Measurements from ENCODE around the gene MOV10. TPM values are rescaled to one million over a fixed set of nuclear protein-coding genes. Genes with fewer than 3 reads are reported as not detected.
A peak's percentile ranks its signal among the peaks of the same experiment; 100 is the strongest.

MOV10 gene
- total and polyA plus RNA-seq, 9 of the 15 experiments (the other 6 are each of a cell fraction or from before 2014, with no cell fraction given), result 16.7 to 105 (median 49.5) TPM

- Histone ChIP-seq H3K36me3 (ENCODE audit: control insufficient read depth, insufficient read depth, low read length) (peaks cover 35% of the 10 kb centered on the region), H3K79me2 (ENCODE audit: control insufficient read depth, insufficient read depth, low read length) (peaks cover 56% of the 10 kb centered on the region), H3K4me2 (ENCODE audit: insufficient read depth, low read length) (peak overlapping the region; percentile 85), H3K4me3 (peak overlapping the region; percentile 71), H3K9me1 (ENCODE audit: control insufficient read depth, insufficient read depth, low read length) (no peaks in the 10 kb centered on the region), H3K4me1 (replicated peaks in 1 of 2; ENCODE audit: control insufficient read depth in 2 of 2, insufficient read depth in 2 of 2, low read length in 2 of 2) (peaks cover 18 to 42% of the 10 kb centered on the region in 2 experiments), H3K9me3 (replicated peaks; ENCODE audit: control insufficient read depth, insufficient read depth, low read depth, low read length) (no peaks in the 10 kb centered on the region), H4K20me1 (replicated peaks; ENCODE audit: control insufficient read depth, insufficient read depth, low read length) (no peaks in the 10 kb centered on the region), H3K9ac (ENCODE audit: insufficient read depth in 1 of 2, low read depth in 2 of 2, low read length in 2 of 2) (peak overlapping the region; percentile 87 to 98), H3K27me3 (ENCODE audit: control insufficient read depth in 2 of 2, insufficient read depth in 2 of 2, low read length in 2 of 2) (no peaks in the 10 kb centered on the region), H3K27ac (ENCODE audit: extremely low read depth, low read depth, low read length) (peak overlapping the region; percentile 86), H2AFZ (ENCODE audit: low read depth, low read length) (peak overlapping the region; percentile 89)
- FAIRE-seq, result peak; percentile 29
- CTCF ChIA-PET (ENCODE audit: low intra/inter-chr PET ratio), result no interaction called here
- TSS peak; percentile 19 for BruUV-seq (replicated peaks)
- WGBS (ENCODE audit: insufficient coverage, low coverage, missing lambda C conversion rate), result 21% methylated on average over 7 of the region's 7 CpGs
- DNase-seq (ENCODE audit: extremely low read depth in 1 of 4, low spot score in 3 of 4), result no peak
- POLR2A ChIA-PET, result interaction anchor here (0.6 to 7.3 kb wide), 7 partner anchors 13 to 59 kb away, joined by 4 to 104 read pairs (median 30); no protein-coding TSS in a partner anchor
- ATAC-seq, result no peak
- in situ Hi-C loops (cut with MboI), result no loop called here
- intact Hi-C loops (cut with micrococcal nuclease), result no loop called here
- TF ChIP-seq LCOR (CRISPR knock-in tag; IDR thresholded peaks at IDR 0.05), result 0 out of 2 replicates have a peak, but pooled peaks have one; percentile 9
- no peak for TF ChIP-seq ZBTB34 (CRISPR knock-in tag; IDR thresholded peaks at IDR 0.05)
- TF ChIP-seq FOXP1 (CRISPR knock-in tag; IDR thresholded peaks at IDR 0.05), result no peak; the same call in 1 of the 2 replicates
- TF ChIP-seq POLR2H (tag; IDR thresholded peaks at IDR 0.05; ENCODE audit: low read depth), result 0 out of 2 replicates have a peak, but pooled peaks have one; percentile 3
- no peak for TF ChIP-seq ZFP91 (CRISPR knock-in tag; IDR thresholded peaks at IDR 0.05)
- no peak for TF ChIP-seq SLC30A9 (CRISPR knock-in tag; IDR thresholded peaks at IDR 0.05)
- TF ChIP-seq NR1H2 (CRISPR knock-in tag; IDR thresholded peaks at IDR 0.05), result no peak
- TF ChIP-seq CXXC5 (CRISPR knock-in tag; IDR thresholded peaks at IDR 0.05), result no peak
- 0 out of 6 replicates have a peak, but pooled peaks of 1 of the 3 experiments have one; percentile 6 for TF ChIP-seq ZBTB11 (CRISPR knock-in tag; IDR thresholded peaks at IDR 0.05)
- no peak for TF ChIP-seq EP300 (IDR thresholded peaks at IDR 0.05; ENCODE audit: low read length)
- no peak for TF ChIP-seq ZNF717 (CRISPR knock-in tag; IDR thresholded peaks at IDR 0.05)
- TF ChIP-seq MTF1 (CRISPR knock-in tag; IDR thresholded peaks at IDR 0.05; ENCODE audit: borderline replicate concordance), result no peak
- no peak for TF ChIP-seq KDM1A (IDR thresholded peaks at IDR 0.05)
Measured at GRCh38 chr1:112675728-112676381, 1.4 kb downstream of the MOV10 start.
